ENCODE results near the gene PRKAR1A.
A peak's percentile ranks its signal among the peaks of the same experiment; 100 is the strongest.

GRCh38 chr17:68539548-68540467 lies 27.6 kb downstream of the PRKAR1A start:
- TF ChIP-seq POLR2A (IDR thresholded peaks at IDR 0.05) (no peak), CTCF (IDR thresholded peaks at IDR 0.05 in 8 of 11, conservative IDR thresholded peaks at IDR 0.05 in 3 of 11) (peak in 1 of 11 experiments; percentile 22), POLR2AphosphoS5 (IDR thresholded peaks at IDR 0.05) (peak; percentile 47 to 60 (median 54))
